Measurements from ENCODE around the gene TMEM184C.

- TF ChIP-seq CTCF (IDR thresholded peaks at IDR 0.05) = no peak
- no peak for TF ChIP-seq ZNF121 (CRISPR knock-in tag; IDR thresholded peaks at IDR 0.05)
- no peak for TF ChIP-seq MLX (CRISPR knock-in tag; IDR thresholded peaks at IDR 0.05)
- no peak for TF ChIP-seq FOXP4 (CRISPR knock-in tag; IDR thresholded peaks at IDR 0.05)
- no peak for TF ChIP-seq JUN (CRISPR knock-in tag; IDR thresholded peaks at IDR 0.05)
- TF ChIP-seq IRF1 (CRISPR knock-in tag; IDR thresholded peaks at IDR 0.05) = no peak
- TF ChIP-seq MAX (CRISPR knock-in tag; IDR thresholded peaks at IDR 0.05) = no peak
- TF ChIP-seq CREM (CRISPR knock-in tag; IDR thresholded peaks at IDR 0.05) = no peak
- TF ChIP-seq ZNF532 (CRISPR knock-in tag; IDR thresholded peaks at IDR 0.05; ENCODE audit: borderline replicate concordance) = no peak
- TF ChIP-seq NR2C2 (CRISPR knock-in tag; IDR thresholded peaks at IDR 0.05) = no peak
- TF ChIP-seq ESRRA (CRISPR knock-in tag; IDR thresholded peaks at IDR 0.05; ENCODE audit: borderline replicate concordance) = no peak
- TF ChIP-seq ZNF219 (CRISPR knock-in tag; IDR thresholded peaks at IDR 0.05; ENCODE audit: borderline replicate concordance) = no peak
Measured at GRCh38 chr4:147620315-147620714, 3.1 kb downstream of the TMEM184C start.

Measured in WTC11 (cell line).